ENCODE results near the gene SERPINB12. TPM values are rescaled to one million over a fixed set of nuclear protein-coding genes. Genes with fewer than 3 reads are reported as not detected.

Gene SERPINB12
- total and polyA plus RNA-seq, 2 donors from 2014 or later: not detected

GRCh38 chr18:63505566-63506335 lies 36.4 kb upstream of the SERPINB12 start:
- Histone ChIP-seq H3K4me3 (ENCODE audit: low read length in 3 of 3) (no peak overlapping the region), H3K27ac (ENCODE audit: low read depth in 2 of 2, low read length in 2 of 2) (no peak overlapping the region), H3K36me3 (ENCODE audit: control insufficient read depth in 2 of 3, insufficient read depth in 3 of 3, low read length in 3 of 3) (no peaks in the 10 kb centered on the region), H3K27me3 (ENCODE audit: control insufficient read depth, insufficient read depth, low read length) (no peaks in the 10 kb centered on the region), H3K4me1 (ENCODE audit: control insufficient read depth in 2 of 3, insufficient read depth in 2 of 3, low read depth in 1 of 3, low read length in 3 of 3) (no peaks in the 10 kb centered on the region), H3K9me3 (ENCODE audit: control insufficient read depth in 2 of 3, insufficient read depth in 1 of 3, low read length in 3 of 3) (no peaks in the 10 kb centered on the region), H3K9ac (ENCODE audit: low read length in 3 of 3) (no peak overlapping the region)
- FAIRE-seq (no peak), DNase-seq (no peak)
- intact Hi-C loops (cut with DNase I): no loop called here
- peak; percentile 15 for TF ChIP-seq CTCF (IDR thresholded peaks at IDR 0.05; ENCODE audit: borderline replicate concordance, extremely low read depth, insufficient read depth)

- H3K36me3 ChIP-seq (ENCODE audit: control insufficient read depth in 2 of 3, insufficient read depth in 3 of 3, low read length in 3 of 3): no peaks in the 10 kb centered on the region
- FAIRE-seq (no peak), DNase-seq (no peak)
- no peak overlapping the region for H3K27ac ChIP-seq (ENCODE audit: low read depth in 2 of 2, low read length in 2 of 2)
- no peak overlapping the region for H3K4me3 ChIP-seq (ENCODE audit: low read length in 3 of 3)
- H3K27me3 ChIP-seq (ENCODE audit: control insufficient read depth, insufficient read depth, low read length): no peaks in the 10 kb centered on the region
- no peak overlapping the region for H3K9ac ChIP-seq (ENCODE audit: low read length in 3 of 3)
- H3K4me1 ChIP-seq (ENCODE audit: control insufficient read depth in 2 of 3, insufficient read depth in 2 of 3, low read depth in 1 of 3, low read length in 3 of 3): no peaks in the 10 kb centered on the region
- H3K9me3 ChIP-seq (ENCODE audit: control insufficient read depth in 2 of 3, insufficient read depth in 1 of 3, low read length in 3 of 3): no peaks in the 10 kb centered on the region
- intact Hi-C loops (cut with DNase I): no loop called here
- TF ChIP-seq CTCF (IDR thresholded peaks at IDR 0.05; ENCODE audit: borderline replicate concordance, extremely low read depth, insufficient read depth): no peak
Observed at GRCh38 chr18:63506336-63506646, 35.9 kb upstream of the SERPINB12 start.

GRCh38 chr18:63508596-63508995 lies 33.6 kb upstream of the SERPINB12 start:
- intact Hi-C loops (cut with DNase I): no loop called here
- no peak overlapping the region for H3K4me3 ChIP-seq (ENCODE audit: low read length in 3 of 3)
- H3K9ac ChIP-seq (ENCODE audit: low read length in 3 of 3): no peak overlapping the region
- H3K9me3 ChIP-seq (ENCODE audit: control insufficient read depth in 2 of 3, insufficient read depth in 1 of 3, low read length in 3 of 3): no peaks in the 10 kb centered on the region
- H3K27me3 ChIP-seq (ENCODE audit: control insufficient read depth, insufficient read depth, low read length): no peaks in the 10 kb centered on the region
- H3K27ac ChIP-seq (ENCODE audit: low read depth in 2 of 2, low read length in 2 of 2): no peak overlapping the region
- no peaks in the 10 kb centered on the region for H3K4me1 ChIP-seq (ENCODE audit: control insufficient read depth in 2 of 3, insufficient read depth in 2 of 3, low read depth in 1 of 3, low read length in 3 of 3)
- peak in 1 of 5 donors; percentile 22 for DNase-seq
- FAIRE-seq: no peak
- TF ChIP-seq CTCF (IDR thresholded peaks at IDR 0.05; ENCODE audit: borderline replicate concordance, extremely low read depth, insufficient read depth): no peak
- no peaks in the 10 kb centered on the region for H3K36me3 ChIP-seq (ENCODE audit: control insufficient read depth in 2 of 3, insufficient read depth in 3 of 3, low read length in 3 of 3)

GRCh38 chr18:63511285-63511684 lies 30.9 kb upstream of the SERPINB12 start:
- no peaks in the 10 kb centered on the region for H3K9me3 ChIP-seq (ENCODE audit: control insufficient read depth in 2 of 3, insufficient read depth in 1 of 3, low read length in 3 of 3)
- intact Hi-C loops (cut with DNase I): no loop called here
- no peak for FAIRE-seq

More at GRCh38 chr18:63511285-63511684, 30.9 kb upstream of the SERPINB12 start:
- Histone ChIP-seq H3K36me3 (ENCODE audit: control insufficient read depth in 2 of 3, insufficient read depth in 3 of 3, low read length in 3 of 3) (no peaks in the 10 kb centered on the region), H3K27me3 (ENCODE audit: control insufficient read depth, insufficient read depth, low read length) (no peaks in the 10 kb centered on the region), H3K27ac (ENCODE audit: low read depth in 2 of 2, low read length in 2 of 2) (no peak overlapping the region), H3K4me1 (ENCODE audit: control insufficient read depth in 2 of 3, insufficient read depth in 2 of 3, low read depth in 1 of 3, low read length in 3 of 3) (no peaks in the 10 kb centered on the region), H3K9ac (ENCODE audit: low read length in 3 of 3) (no peak overlapping the region), H3K4me3 (ENCODE audit: low read length in 3 of 3) (no peak overlapping the region)
- peak in 2 of 5 donors; percentile 52 to 53 for DNase-seq
- TF ChIP-seq CTCF (IDR thresholded peaks at IDR 0.05; ENCODE audit: borderline replicate concordance, extremely low read depth, insufficient read depth): peak; percentile 32
